GM19328 (cell line): Measurements from ENCODE around the gene HOXC12.

ENCODE experiments used
- ATAC-seq: cut with Tn5 transposase; IDR thresholded peaks from one replicate; pipeline ENCODE4 v1.9.1; 2021; ENCODE audit warnings: mild to moderate bottlenecking, moderate library complexity; ENCODE audit not compliant: unreplicated experiment

HOXC12 gene

GRCh38 chr12:53971129-53971528, 16.4 kb downstream of the HOXC12 start:
- no peak for ATAC-seq

- ATAC-seq, result no peak
Measured at GRCh38 chr12:53971686-53972085, 17.0 kb downstream of the HOXC12 start.

- no peak for ATAC-seq
Measured at GRCh38 chr12:53972152-53972702, 17.5 kb downstream of the HOXC12 start.

- ATAC-seq, result no peak
Measured at GRCh38 chr12:53972722-53973235, 18.1 kb downstream of the HOXC12 start, which contains the start of gene HOXC11. TSS of gene HOXC11 (plus strand) at chr12:53973126. CDS start at chr12:53973242, 116 bp downstream.

GRCh38 chr12:53973236-53974042, 18.7 kb downstream of the HOXC12 start:
- ATAC-seq, result no peak

- no peak for ATAC-seq
Measured at GRCh38 chr12:53974084-53975063, 19.7 kb downstream of the HOXC12 start, which contains the start of gene HOTAIR. TSS of gene HOTAIR (minus strand) at chr12:53974954.

- no peak for ATAC-seq
Measured at GRCh38 chr12:53975064-53975471, 20.4 kb downstream of the HOXC12 start.

- ATAC-seq, result no peak
Measured at GRCh38 chr12:53975479-53976152, 20.9 kb downstream of the HOXC12 start.

GRCh38 chr12:53976172-53976822, 21.6 kb downstream of the HOXC12 start:
- no peak for ATAC-seq

GRCh38 chr12:53976823-53977595, 22.3 kb downstream of the HOXC12 start:
- ATAC-seq, result no peak

- ATAC-seq, result no peak
Measured at GRCh38 chr12:53977596-53978445, 23.1 kb downstream of the HOXC12 start.

GRCh38 chr12:53978477-53979356, 24.0 kb downstream of the HOXC12 start:
- no peak for ATAC-seq

- ATAC-seq, result no peak
Measured at GRCh38 chr12:53980104-53980801, 25.6 kb downstream of the HOXC12 start.

- ATAC-seq, result no peak
Measured at GRCh38 chr12:53980802-53981496, 26.2 kb downstream of the HOXC12 start.

GRCh38 chr12:53981634-53982565, 27.2 kb downstream of the HOXC12 start:
- no peak for ATAC-seq
